Astrocyte of the cerebellum (primary cell): ENCODE data around the gene HMGN2.
A peak's percentile ranks its signal among the peaks of the same experiment; 100 is the strongest.

Source experiments
- DNase-seq: peaks from one replicate; pipeline ENCODE4 v3.0.0-alpha.2; 2011; ENCODE audit warnings: low read depth
- H3K4me3 ChIP-seq: 2 replicates; pipeline ENCODE4 v1.5.1; 2011; ENCODE audit warnings: mild to moderate bottlenecking, low read depth, low read length, moderate library complexity
- in situ Hi-C: cut with HindIII; loops from 2 replicates; pipeline ENCODE4 v1.10.0; 2017; ENCODE audit warnings: low sequenced_read_pairs
- TF ChIP-seq, protein P1 (sequence below): IDR thresholded peaks from 2 replicates; pipeline ENCODE4 v1.5.1; 2012; ENCODE audit warnings: low read length, low read depth, moderate library complexity, mild to moderate bottlenecking; ENCODE audit errors: missing control alignments

HMGN2 gene

GRCh38 chr1:26469558-26469957 lies 2.7 kb upstream of the HMGN2 start:
- TF ChIP-seq, protein P1, sequence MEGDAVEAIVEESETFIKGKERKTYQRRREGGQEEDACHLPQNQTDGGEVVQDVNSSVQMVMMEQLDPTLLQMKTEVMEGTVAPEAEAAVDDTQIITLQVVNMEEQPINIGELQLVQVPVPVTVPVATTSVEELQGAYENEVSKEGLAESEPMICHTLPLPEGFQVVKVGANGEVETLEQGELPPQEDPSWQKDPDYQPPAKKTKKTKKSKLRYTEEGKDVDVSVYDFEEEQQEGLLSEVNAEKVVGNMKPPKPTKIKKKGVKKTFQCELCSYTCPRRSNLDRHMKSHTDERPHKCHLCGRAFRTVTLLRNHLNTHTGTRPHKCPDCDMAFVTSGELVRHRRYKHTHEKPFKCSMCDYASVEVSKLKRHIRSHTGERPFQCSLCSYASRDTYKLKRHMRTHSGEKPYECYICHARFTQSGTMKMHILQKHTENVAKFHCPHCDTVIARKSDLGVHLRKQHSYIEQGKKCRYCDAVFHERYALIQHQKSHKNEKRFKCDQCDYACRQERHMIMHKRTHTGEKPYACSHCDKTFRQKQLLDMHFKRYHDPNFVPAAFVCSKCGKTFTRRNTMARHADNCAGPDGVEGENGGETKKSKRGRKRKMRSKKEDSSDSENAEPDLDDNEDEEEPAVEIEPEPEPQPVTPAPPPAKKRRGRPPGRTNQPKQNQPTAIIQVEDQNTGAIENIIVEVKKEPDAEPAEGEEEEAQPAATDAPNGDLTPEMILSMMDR = no peak
- H3K4me3 ChIP-seq = no peak overlapping the region
- DNase-seq = no peak
- in situ Hi-C loops = no loop called here

DNA sequence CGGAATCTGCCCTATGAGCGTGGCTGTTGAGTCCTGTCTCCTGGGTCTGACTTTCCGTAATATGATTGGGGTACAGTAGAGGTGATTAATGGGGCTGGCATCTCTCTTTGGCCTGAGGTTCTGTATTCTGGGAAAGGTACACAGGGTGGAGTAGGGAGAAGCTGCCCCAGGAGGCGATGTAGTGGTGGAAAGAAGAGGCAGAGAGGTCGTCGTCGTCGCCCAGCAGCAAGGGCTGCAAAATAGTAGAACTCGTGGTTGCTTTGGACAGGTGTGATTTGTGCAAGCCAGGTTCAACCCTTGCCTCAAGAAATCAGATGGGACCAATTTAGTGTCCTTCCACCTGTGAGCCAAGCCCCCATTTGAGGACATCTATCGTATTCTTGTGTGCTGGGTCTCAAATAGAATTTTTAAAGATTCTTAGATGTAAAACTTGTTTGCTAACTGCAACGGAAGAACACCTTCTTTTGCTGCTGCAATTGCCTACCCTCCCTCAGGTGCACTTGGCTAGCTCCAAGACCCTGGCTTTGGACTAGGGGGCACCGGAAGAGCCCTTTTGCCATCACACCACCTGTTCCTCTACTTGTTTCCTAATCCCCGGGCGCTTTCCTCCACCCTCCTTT lies 1.3 kb upstream of the HMGN2 start:
- H3K4me3 ChIP-seq = peak overlapping the region; percentile 82
- in situ Hi-C loops = no loop called here
- TF ChIP-seq, protein P1 = no peak
- DNase-seq = no peak

GRCh38 chr1:26471498-26472319 lies 531 bp upstream of the HMGN2 start:
- H3K4me3 ChIP-seq = peak overlapping the region; percentile 82
- peak; percentile 23 for DNase-seq
- TF ChIP-seq, protein P1 = no peak

DNA sequence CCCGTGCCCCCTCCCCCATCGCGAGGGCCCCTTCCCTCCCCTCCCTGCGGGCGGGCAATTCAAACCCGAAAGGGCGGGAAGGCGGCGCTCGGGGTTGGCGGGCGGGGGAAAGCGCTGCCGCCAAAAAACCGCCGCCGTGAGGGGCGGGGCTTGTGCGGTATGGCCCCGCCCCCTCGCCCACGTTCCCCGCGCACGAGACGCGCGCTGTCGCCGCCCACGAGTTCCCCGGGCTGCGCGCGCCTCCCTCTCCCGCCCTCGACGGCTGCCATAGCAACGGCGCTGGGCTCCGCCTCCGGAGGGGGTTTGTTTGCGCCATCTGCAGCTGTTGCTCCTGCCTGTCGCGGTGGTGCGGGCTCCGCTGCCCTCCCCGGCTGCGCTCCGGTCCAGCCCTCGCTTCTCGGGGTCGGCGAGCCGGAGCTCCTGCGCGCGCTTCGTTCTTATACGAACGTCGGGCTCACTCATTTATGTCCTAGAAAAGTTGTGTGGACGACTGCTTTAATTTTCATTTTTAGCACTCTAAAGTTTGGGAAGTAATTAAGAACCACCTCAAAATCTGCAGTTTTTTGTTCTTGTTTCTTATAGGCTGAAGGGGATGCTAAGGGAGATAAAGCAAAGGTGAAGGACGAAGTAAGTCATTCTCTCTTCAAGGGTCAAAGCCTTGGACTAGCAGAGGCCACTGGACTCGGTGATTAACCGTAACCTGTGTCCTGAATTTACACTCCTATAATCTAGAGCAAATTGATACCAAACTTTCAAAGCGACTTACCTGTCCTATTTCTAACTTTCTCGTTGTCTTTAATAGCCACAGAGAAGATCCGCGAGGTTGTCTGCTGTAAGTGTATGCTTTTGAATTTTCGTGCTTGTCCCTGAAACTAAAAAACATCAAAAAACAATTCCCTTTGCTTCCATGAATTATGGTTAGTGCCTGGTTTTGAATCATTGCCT lies 933 bp downstream of the HMGN2 start:
- DNase-seq = peak; percentile 77
- TF ChIP-seq, protein P1 = no peak
- in situ Hi-C loops = no loop called here
- peak overlapping the region; percentile 82 for H3K4me3 ChIP-seq

More at GRCh38 chr1:26471498-26472319, 531 bp upstream of the HMGN2 start:
- in situ Hi-C loops = no loop called here

GRCh38 chr1:26474818-26475217 lies 2.6 kb downstream of the HMGN2 start:
- in situ Hi-C loops = no loop called here
- TF ChIP-seq, protein P1 = no peak
- no peak overlapping the region for H3K4me3 ChIP-seq
- no peak for DNase-seq

GRCh38 chr1:26475989-26476388 lies 3.7 kb downstream of the HMGN2 start:
- in situ Hi-C loops = no loop called here
- H3K4me3 ChIP-seq = no peak overlapping the region
- TF ChIP-seq, protein P1 = no peak
- DNase-seq = no peak
